Adipose tissue (tissue), 3 donors: ENCODE data around the gene NAPEPLD. TPM values are rescaled to one million over a fixed set of nuclear protein-coding genes. Genes with fewer than 3 reads are reported as not detected.
"Not testable (repeated sequence)": the region's sequence is repeated elsewhere in the genome, so short reads cannot be mapped to it uniquely, and the experiment has no call there.

Experiments
- H3K27ac ChIP-seq: one replicate; pipeline ENCODE4 v1.5.1; 2013; ENCODE audit warnings: low read depth, low read length
- WGBS, 3 donors: extraction: QIAGEN DNeasy Blood & Tissue Kit; methylation state at CpG; one replicate each; pipeline ENCODE4 v1.1.7; 2013; 5-methylcytosine and 5-hydroxymethylcytosine counted together
- polyA plus RNA-seq, 3 donors: library from polyadenylated mRNA; stranded (reverse); fragments of 200-250 nt; gene quantifications; one replicate each; pipeline ENCODE4 v1.2.3, GENCODE V29; 2013
- donor health status: healthy with polysubstance abuse.
- donor health status: Bipolar disorder and iron deficiency.
- donor health status: healthy.

The NAPEPLD gene
- polyA plus RNA-seq, 3 donors: 2.2 to 5.1 (median 2.6) TPM

- WGBS, 3 donors: 92 to 95% (median 92%) methylated on average over 11 of the region's 11 CpGs
- H3K27ac ChIP-seq: no peak overlapping the region
Observed at GRCh38 chr7:103149808-103150180, 895 bp upstream of the NAPEPLD start.

- 1% methylated on average over 13 of the region's 13 CpGs for WGBS, 3 donors
- H3K27ac ChIP-seq: peak overlapping the region; percentile 57
Observed at GRCh38 chr7:103148131-103148993, 537 bp downstream of the NAPEPLD start.

- 97 to 100% (median 99%) methylated on average over 2 of the region's 2 CpGs for WGBS, 3 donors
- H3K27ac ChIP-seq: not testable (repeated sequence)
Observed at GRCh38 chr7:103144754-103145153, 4.1 kb downstream of the NAPEPLD start.

- no peak overlapping the region for H3K27ac ChIP-seq
- WGBS, 3 donors: 39 to 100% (median 92%) methylated on average over 1 of the region's 1 CpG
Observed at GRCh38 chr7:103143868-103144267, 5.0 kb downstream of the NAPEPLD start.

- WGBS, 3 donors: 90 to 100% (median 95%) methylated on average over 1 of the region's 1 CpG
- H3K27ac ChIP-seq: no peak overlapping the region
Observed at GRCh38 chr7:103142494-103142893, 6.4 kb downstream of the NAPEPLD start.

GRCh38 chr7:103141753-103142404 is 7.0 kb downstream of the NAPEPLD start:
- H3K27ac ChIP-seq: no peak overlapping the region
- 90 to 93% (median 92%) methylated on average over 8 of the region's 8 CpGs for WGBS, 3 donors

GRCh38 chr7:103140685-103141084 is 8.2 kb downstream of the NAPEPLD start:
- WGBS, 3 donors: 89 to 97% (median 90%) methylated on average over 2 of the region's 2 CpGs
- H3K27ac ChIP-seq: no peak overlapping the region

GRCh38 chr7:103140061-103140460 is 8.8 kb downstream of the NAPEPLD start:
- 94% methylated on average over 2 of the region's 2 CpGs; no CpG with 5 or more reads in 2 of the 3 donors for WGBS, 3 donors
- H3K27ac ChIP-seq: no peak overlapping the region

- WGBS, 3 donors: 54 to 65% (median 57%) methylated on average over 3 of the region's 3 CpGs
Observed at GRCh38 chr7:103134836-103135554, 13.9 kb downstream of the NAPEPLD start.

GRCh38 chr7:103132995-103133688 is 15.8 kb downstream of the NAPEPLD start:
- no peak overlapping the region for H3K27ac ChIP-seq
- 72 to 88% (median 79%) methylated on average over 9 of the region's 9 CpGs for WGBS, 3 donors

More at GRCh38 chr7:103134836-103135554, 13.9 kb downstream of the NAPEPLD start:
- no peak overlapping the region for H3K27ac ChIP-seq

- 78 to 94% (median 82%) methylated on average over 9 of the region's 9 CpGs for WGBS, 3 donors
- no peak overlapping the region for H3K27ac ChIP-seq
Observed at GRCh38 chr7:103130901-103131624, 17.8 kb downstream of the NAPEPLD start.

GRCh38 chr7:103129702-103130549 is 19.0 kb downstream of the NAPEPLD start:
- H3K27ac ChIP-seq: no peak overlapping the region
- 39 to 71% (median 70%) methylated on average over 6 of the region's 6 CpGs for WGBS, 3 donors

- no peak overlapping the region for H3K27ac ChIP-seq
- 81 to 85% (median 83%) methylated on average over 2 of the region's 2 CpGs for WGBS, 3 donors
Observed at GRCh38 chr7:103127006-103127405, 21.9 kb downstream of the NAPEPLD start.

GRCh38 chr7:103124429-103124979 is 24.4 kb downstream of the NAPEPLD start:
- H3K27ac ChIP-seq: no peak overlapping the region
- WGBS, 3 donors: 73 to 75% (median 75%) methylated on average over 6 of the region's 6 CpGs

GRCh38 chr7:103123529-103123928 is 25.4 kb downstream of the NAPEPLD start:
- no peak overlapping the region for H3K27ac ChIP-seq
- WGBS, 3 donors: 53 to 71% (median 56%) methylated on average over 3 of the region's 3 CpGs

GRCh38 chr7:103121641-103122040 is 27.3 kb downstream of the NAPEPLD start:
- H3K27ac ChIP-seq: no peak overlapping the region

GRCh38 chr7:103120362-103120761 is 28.5 kb downstream of the NAPEPLD start:
- WGBS, 3 donors: 100% methylated on average over 1 of the region's 1 CpG
- no peak overlapping the region for H3K27ac ChIP-seq
